ENCODE data around the gene RABIF.
"Not testable (repeated sequence)": the region's sequence is repeated elsewhere in the genome, so short reads cannot be mapped to it uniquely, and the experiment has no call there.

Gene RABIF

GRCh38 chr1:202888531-202889360 lies at the start of gene RABIF:
Gene RABIF (minus strand): TSS chr1:202889149. CDS start chr1:202889098, 51 bp downstream.
- peak; percentile 96 for DNase-seq

GRCh38 chr1:202938287-202938925 lies 49.5 kb upstream of the RABIF start:
- no peak for DNase-seq

GRCh38 chr1:202936409-202936808 lies 47.5 kb upstream of the RABIF start:
- not testable (repeated sequence) for DNase-seq

- DNase-seq: no peak
These were observed 46.9 kb upstream of the RABIF start for GRCh38 chr1:202935844-202936243.

GRCh38 chr1:202934755-202935154 lies 45.8 kb upstream of the RABIF start:
- DNase-seq: no peak

- DNase-seq: no peak
These were observed 43.5 kb upstream of the RABIF start for GRCh38 chr1:202932476-202932875.

GRCh38 chr1:202926581-202927491 lies 37.9 kb upstream of the RABIF start, which contains the start of gene KLHL12:
Gene KLHL12 (minus strand): TSS chr1:202927234. CDS start chr1:202925162, 2,072 bp downstream.
- DNase-seq: peak; percentile 98

- no peak for DNase-seq
These were observed 34.6 kb upstream of the RABIF start for GRCh38 chr1:202923533-202923932.

- no peak for DNase-seq
These were observed 30.7 kb upstream of the RABIF start for GRCh38 chr1:202919615-202920014.

- DNase-seq: no peak
These were observed 26.2 kb upstream of the RABIF start for GRCh38 chr1:202915146-202915545.

GRCh38 chr1:202912476-202912875 lies 23.5 kb upstream of the RABIF start:
- not testable (repeated sequence) for DNase-seq

GRCh38 chr1:202909494-202909893 lies 20.5 kb upstream of the RABIF start:
- DNase-seq: no peak

- DNase-seq: no peak
These were observed 20.0 kb upstream of the RABIF start for GRCh38 chr1:202908998-202909397.

- no peak for DNase-seq
These were observed 16.4 kb upstream of the RABIF start for GRCh38 chr1:202905331-202905730.

- not testable (repeated sequence) for DNase-seq
These were observed 14.9 kb upstream of the RABIF start for GRCh38 chr1:202903808-202904207.

GRCh38 chr1:202901555-202901954 lies 12.6 kb upstream of the RABIF start:
- DNase-seq: no peak

GRCh38 chr1:202892501-202892900 lies 3.6 kb upstream of the RABIF start:
- no peak for DNase-seq

GRCh38 chr1:202890392-202890791 lies 1.4 kb upstream of the RABIF start:
- DNase-seq: no peak

- no peak for DNase-seq
These were observed 773 bp downstream of the RABIF start for GRCh38 chr1:202888221-202888530.

GRCh38 chr1:202880961-202881460 lies 7.9 kb downstream of the RABIF start:
- no peak for DNase-seq

- no peak for DNase-seq
These were observed 8.9 kb downstream of the RABIF start for GRCh38 chr1:202880062-202880461.

GRCh38 chr1:202879128-202879527 lies 9.8 kb downstream of the RABIF start:
- no peak for DNase-seq

GRCh38 chr1:202873026-202873425 lies 15.9 kb downstream of the RABIF start:
- DNase-seq: no peak

All from stimulated activated CD8-positive, alpha-beta memory T cell treated with anti-CD3 and anti-CD28 coated beads, Interleukin-4, amount 100 ng/mL, for 48 hours (primary cell).